HFF-Myc (cell line): ENCODE data around the gene TBCD.

Experiments
- DNase-seq: peaks from one replicate; pipeline ENCODE4 v3.0.0-alpha.2; 2011; ENCODE audit warnings: low read depth; ENCODE audit errors: extremely low read depth
- H3K4me3 ChIP-seq: replicated peaks from 2 replicates; pipeline ENCODE4 v1.5.1; 2011; ENCODE audit warnings: low read depth, mild to moderate bottlenecking, control low read depth, low read length
- TF ChIP-seq, protein P1 (sequence below): IDR thresholded peaks from 2 replicates; pipeline ENCODE4 v1.5.1; 2012; ENCODE audit warnings: mild to moderate bottlenecking, low read depth, low read length, control low read depth; ENCODE audit errors: missing control alignments

TBCD gene

DNA sequence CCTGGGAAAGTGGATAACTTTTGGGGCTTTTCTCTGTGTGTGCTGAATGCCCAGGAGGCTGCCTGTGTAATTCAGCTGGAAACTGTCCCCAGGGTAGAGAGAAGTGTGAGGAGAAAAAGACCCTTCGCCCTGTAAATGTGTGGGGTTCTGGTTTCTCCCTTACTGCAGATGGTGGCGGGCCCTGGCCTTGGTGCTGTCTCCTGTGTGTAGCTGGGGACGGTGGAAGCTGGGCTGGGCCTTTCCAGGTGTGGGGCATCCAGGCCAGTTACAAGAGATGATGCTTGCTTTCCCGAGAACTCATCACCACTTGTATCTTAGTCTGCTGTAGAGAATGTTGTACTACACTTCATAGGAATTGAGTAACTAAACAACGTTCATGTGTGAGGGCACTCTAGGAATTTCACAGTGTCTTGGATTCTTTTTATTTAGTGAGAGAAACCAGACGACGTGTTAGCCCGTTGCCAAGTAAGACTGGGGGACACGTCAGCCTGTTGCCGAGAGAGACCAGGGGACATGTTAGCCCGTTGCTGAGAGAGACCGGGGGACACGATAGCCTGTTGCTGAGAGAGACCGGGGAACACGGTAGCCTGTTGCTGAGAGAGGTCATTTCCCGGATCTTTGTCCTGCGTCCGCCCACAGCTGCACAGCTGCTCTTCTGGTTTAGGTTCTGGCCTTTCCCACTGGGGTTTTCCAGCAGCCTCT is 43.1 kb downstream of the TBCD start:
- no peak for DNase-seq
- no peak overlapping the region for H3K4me3 ChIP-seq
- TF ChIP-seq, protein P1, sequence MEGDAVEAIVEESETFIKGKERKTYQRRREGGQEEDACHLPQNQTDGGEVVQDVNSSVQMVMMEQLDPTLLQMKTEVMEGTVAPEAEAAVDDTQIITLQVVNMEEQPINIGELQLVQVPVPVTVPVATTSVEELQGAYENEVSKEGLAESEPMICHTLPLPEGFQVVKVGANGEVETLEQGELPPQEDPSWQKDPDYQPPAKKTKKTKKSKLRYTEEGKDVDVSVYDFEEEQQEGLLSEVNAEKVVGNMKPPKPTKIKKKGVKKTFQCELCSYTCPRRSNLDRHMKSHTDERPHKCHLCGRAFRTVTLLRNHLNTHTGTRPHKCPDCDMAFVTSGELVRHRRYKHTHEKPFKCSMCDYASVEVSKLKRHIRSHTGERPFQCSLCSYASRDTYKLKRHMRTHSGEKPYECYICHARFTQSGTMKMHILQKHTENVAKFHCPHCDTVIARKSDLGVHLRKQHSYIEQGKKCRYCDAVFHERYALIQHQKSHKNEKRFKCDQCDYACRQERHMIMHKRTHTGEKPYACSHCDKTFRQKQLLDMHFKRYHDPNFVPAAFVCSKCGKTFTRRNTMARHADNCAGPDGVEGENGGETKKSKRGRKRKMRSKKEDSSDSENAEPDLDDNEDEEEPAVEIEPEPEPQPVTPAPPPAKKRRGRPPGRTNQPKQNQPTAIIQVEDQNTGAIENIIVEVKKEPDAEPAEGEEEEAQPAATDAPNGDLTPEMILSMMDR, result no peak

DNA sequence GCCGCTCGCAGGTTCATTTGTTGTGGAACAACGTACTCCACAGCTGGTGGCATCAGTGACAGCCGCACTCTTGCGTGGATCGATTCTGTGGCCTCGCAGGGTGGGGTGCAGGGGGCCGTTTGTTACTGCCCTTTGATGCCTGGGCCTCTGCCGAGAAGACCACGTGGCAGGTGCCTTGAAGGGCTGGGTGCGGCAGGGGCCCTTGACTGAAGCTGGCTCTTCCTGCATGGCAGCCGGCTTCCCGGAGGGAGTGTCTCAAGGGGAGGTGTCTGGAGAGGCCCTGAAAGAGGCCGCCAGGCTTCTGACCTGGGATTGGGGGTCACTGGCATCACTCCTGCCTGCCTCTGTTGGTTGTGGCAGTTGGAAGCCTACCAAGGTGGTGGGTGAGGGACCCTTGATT is 43.8 kb downstream of the TBCD start:
- DNase-seq, result no peak
- TF ChIP-seq, protein P1, result no peak
- no peak overlapping the region for H3K4me3 ChIP-seq

DNA sequence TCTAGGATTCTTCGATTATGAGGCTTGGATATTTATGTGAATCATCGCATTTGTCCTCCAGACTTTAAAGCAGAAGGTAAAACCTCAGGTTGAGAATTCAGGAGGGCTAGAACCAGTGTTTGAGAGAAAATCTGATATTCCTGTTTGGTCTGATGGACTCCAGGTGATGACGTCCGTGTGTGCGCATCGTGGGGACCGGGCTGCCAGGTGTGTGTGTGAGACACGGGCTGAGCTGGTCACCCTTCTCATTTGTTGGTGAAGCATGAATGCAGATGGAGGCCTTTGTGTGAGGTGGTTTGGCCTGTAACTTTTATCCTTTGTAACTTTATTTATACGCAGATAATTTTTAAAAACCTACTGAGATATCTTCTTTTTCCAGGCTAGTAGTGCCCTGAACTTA is 45.2 kb downstream of the TBCD start:
- TF ChIP-seq, protein P1, result no peak
- no peak overlapping the region for H3K4me3 ChIP-seq
- no peak for DNase-seq

DNA sequence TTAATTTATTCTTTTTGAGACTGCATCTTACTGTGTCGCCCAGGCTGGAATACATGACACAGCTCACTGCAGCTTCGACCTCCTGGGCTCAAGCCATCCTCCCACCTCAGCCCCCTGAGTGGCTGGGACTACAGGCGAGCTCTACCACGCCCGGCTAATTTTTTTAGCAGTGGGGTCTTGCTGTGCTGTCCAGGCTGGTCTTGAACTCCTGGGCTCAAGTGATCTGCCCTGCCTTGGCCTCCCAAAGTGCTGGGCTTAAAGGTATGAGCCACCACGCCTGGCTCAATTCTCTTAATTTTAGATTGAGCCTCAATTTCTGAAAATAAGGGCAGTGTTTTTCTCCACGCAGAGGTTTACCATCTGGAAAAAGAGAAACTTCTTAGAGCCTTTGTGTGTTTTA is 46.9 kb downstream of the TBCD start:
- DNase-seq, result no peak
- TF ChIP-seq, protein P1, result no peak
- no peak overlapping the region for H3K4me3 ChIP-seq

DNA sequence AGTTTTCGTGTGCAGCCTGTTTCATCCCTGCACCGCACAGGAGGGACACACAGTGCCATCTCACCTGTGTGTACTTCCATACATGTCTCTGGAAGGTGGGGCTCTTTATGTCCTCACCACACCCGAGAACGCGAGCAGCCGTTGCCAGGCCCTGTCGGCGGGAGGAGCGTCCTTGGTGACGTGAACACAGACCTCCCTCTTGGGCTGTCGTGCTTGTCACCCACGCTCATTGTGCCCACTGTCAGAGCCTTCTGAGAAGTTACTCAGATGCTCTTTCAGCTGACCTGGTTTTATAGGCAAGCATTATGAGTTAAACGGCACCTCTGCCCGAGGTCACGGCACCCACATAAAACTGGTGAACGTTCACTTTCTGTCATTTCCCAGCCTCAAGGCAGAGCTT is 47.7 kb downstream of the TBCD start:
- TF ChIP-seq, protein P1, result no peak
- H3K4me3 ChIP-seq, result no peak overlapping the region
- no peak for DNase-seq

DNA sequence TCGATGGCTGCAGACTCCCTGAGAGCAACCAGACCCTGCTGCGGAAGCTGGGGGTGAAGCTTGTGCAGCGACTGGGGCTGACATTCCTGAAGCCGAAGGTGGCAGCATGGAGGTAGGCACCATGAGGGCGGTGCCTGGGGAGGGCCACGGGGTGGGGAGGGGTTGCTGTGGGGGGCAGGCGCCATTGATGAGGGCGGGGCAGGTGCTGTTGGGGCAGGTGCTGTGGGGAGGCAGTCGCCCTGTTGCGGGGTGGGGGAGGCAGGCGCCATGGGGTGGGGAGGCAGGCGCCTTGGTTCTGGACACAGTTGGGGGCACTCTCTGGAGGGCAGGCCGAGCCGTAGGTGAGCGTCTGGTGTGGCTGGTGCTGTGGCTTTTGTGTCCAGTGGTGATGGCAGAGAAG is 49.0 kb downstream of the TBCD start:
- DNase-seq, result no peak
- H3K4me3 ChIP-seq, result no peak overlapping the region
- TF ChIP-seq, protein P1, result no peak
